ENCODE measurements around the gene PTPRD. TPM values are rescaled to one million over a fixed set of nuclear protein-coding genes. Genes with fewer than 3 reads are reported as not detected.

PTPRD gene
- total RNA-seq, 1 donor: 0.52 TPM

DNA sequence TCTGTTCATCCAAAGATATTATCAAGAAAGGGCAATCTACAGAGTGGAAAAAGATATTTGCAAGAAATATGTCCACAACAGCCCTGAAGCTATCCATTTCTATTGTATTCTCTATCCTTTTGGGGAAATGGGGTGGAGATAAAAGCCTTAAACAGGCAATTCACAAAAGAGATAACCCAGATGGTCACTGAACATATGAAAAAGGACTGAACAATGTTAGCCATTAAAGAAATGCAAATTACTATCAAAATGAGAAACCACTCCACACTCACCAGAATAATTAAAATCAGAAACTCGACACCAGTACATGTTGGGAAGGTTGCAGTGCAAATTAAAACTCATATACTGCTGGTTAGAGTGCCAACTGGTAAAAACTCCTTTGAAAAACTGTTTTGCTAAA lies 1858.1 kb downstream of the PTPRD start:
- Histone ChIP-seq H3K9me3 (ENCODE audit: low read depth, low read length) (no peaks in the 10 kb centered on the region), H3K27me3 (ENCODE audit: insufficient read depth, low read length) (no peaks in the 10 kb centered on the region), H3K4me3 (ENCODE audit: low read length) (no peak overlapping the region), H3K4me1 (ENCODE audit: insufficient read depth, low read length) (no peaks in the 10 kb centered on the region)

DNA sequence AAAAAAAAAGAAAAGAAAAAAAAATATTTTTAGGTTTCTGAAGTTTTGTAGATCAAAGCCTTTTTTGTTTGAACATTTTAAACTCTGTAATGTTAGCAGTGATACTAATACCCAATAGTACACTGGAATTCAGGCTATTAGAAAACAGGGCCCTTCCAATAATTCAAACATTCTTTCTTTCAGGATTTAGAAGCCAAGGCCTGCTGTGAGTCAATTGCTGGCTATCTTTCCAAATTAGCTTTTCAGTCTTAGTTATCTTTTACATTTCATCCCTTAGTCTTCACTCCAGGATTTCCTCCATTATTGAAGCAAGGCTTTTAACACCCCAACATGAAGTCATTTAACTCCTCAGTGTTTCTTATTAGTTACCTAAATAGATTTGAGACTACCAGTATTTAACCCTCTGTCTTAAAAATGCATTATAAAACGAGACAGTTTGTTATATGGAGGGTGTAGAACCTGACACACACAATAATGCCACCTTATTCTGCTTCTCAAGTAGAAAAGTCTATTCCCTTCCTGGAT lies 1861.3 kb downstream of the PTPRD start:
- Histone ChIP-seq H3K9me3 (ENCODE audit: low read depth, low read length) (no peaks in the 10 kb centered on the region), H3K4me1 (ENCODE audit: insufficient read depth, low read length) (no peaks in the 10 kb centered on the region), H3K27me3 (ENCODE audit: insufficient read depth, low read length) (no peaks in the 10 kb centered on the region), H3K4me3 (ENCODE audit: low read length) (no peak overlapping the region)

DNA sequence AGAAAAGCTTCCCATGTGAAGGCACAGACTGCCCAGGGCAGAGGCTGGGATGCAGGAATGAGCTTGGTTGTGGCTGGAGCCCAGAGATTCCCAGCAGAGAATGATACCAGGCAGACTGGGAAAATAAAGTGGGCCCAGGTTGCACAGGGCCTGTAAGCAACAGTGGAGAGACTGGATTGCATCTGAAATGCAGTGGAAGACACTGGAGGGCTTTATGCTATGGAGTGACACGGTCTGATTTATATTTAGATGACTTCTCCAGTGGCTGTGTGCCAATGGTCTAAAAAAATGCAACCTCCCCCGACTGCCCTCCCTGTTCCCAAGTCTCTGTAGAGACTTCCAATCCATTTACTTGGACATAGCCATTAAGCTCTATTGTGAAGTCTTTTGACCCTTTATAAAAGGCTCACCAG lies 1862.2 kb downstream of the PTPRD start:
- no peaks in the 10 kb centered on the region for H3K9me3 ChIP-seq (ENCODE audit: low read depth, low read length)
- H3K4me1 ChIP-seq (ENCODE audit: insufficient read depth, low read length): no peaks in the 10 kb centered on the region
- H3K4me3 ChIP-seq (ENCODE audit: low read length): no peak overlapping the region
- H3K27me3 ChIP-seq (ENCODE audit: insufficient read depth, low read length): no peaks in the 10 kb centered on the region

DNA sequence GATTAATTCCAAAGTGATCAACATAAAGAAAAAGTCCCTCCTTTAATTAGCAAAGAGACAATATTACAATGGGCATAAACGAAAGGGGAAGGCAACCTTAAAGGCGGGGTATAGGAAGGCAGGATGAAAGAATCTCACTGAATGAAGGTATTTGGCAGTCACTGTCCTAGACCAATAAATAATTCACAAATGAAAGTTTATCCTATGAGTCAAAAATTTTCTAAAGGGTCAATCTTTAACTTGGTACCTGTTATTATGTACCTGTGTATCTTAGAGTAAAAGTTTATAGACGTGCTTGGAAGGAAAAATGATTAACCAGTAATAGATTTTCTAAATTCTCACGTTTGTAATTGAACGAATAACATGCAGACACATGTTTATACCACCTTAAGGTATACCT lies 1867.5 kb downstream of the PTPRD start:
- H3K4me3 ChIP-seq (ENCODE audit: low read length): no peak overlapping the region
- no peaks in the 10 kb centered on the region for H3K9me3 ChIP-seq (ENCODE audit: low read depth, low read length)
- H3K27me3 ChIP-seq (ENCODE audit: insufficient read depth, low read length): no peaks in the 10 kb centered on the region
- no peaks in the 10 kb centered on the region for H3K4me1 ChIP-seq (ENCODE audit: insufficient read depth, low read length)

DNA sequence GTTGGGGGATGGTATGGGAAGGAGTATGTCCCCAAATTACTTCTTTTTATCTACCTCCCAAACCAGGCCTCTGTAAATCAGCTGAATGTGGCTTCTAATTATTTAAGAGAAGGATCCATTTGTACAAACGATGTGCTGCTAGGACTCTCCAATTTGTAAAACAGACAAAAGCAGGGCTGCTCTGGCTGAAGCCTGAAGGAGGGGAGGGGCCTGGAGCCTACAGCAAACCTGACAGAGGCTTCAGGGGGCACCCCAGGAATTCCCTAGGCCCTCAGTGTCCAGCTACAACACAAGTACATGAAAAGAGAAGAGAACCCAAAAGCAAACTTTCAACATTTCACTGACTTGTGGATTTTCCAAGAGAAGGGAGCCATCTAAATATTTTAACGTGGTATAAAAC lies 1873.9 kb downstream of the PTPRD start:
- H3K4me1 ChIP-seq (ENCODE audit: insufficient read depth, low read length): no peaks in the 10 kb centered on the region
- no peaks in the 10 kb centered on the region for H3K9me3 ChIP-seq (ENCODE audit: low read depth, low read length)
- no peak overlapping the region for H3K4me3 ChIP-seq (ENCODE audit: low read length)
- H3K27me3 ChIP-seq (ENCODE audit: insufficient read depth, low read length): no peaks in the 10 kb centered on the region

DNA sequence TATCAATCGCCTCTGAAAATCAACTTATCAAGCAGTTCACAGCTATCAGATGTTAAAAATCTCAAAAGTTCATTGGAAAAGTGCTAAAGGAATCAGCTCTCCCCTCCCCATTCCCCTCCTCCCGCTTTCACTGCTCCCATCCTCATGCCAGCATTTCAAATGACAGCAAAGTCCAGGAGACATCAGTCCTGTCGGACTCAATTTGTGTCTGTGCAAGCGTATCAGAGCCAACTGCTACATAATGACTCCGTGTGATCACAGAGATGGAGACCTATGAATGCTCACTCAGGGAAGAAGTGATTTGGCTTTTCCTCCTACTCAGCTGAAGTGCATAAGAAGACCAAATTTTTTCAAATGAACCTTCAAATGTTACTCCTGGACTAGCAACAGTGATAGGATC lies 1876.0 kb downstream of the PTPRD start:
- H3K4me1 ChIP-seq (ENCODE audit: insufficient read depth, low read length): no peaks in the 10 kb centered on the region
- no peak overlapping the region for H3K4me3 ChIP-seq (ENCODE audit: low read length)
- no peaks in the 10 kb centered on the region for H3K27me3 ChIP-seq (ENCODE audit: insufficient read depth, low read length)
- no peaks in the 10 kb centered on the region for H3K9me3 ChIP-seq (ENCODE audit: low read depth, low read length)

DNA sequence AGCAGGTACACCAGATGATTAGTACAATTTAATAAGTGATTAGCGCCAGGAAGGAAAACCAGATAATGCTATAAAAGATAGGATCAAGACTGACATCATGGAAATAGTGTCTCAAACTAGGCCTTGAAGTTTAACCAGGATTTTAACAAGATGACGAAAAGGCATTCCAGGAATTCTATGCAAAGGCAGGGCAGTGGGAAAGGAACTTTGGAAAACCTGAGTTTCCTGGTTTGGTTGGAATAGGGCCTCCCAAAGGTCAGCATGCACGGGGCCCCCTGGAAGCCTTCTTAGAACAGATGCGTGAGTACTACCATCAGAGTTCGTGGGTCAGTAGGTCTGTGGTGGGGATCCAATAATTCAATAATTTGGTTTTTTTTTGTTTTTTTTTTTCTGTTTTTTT lies 1878.0 kb downstream of the PTPRD start:
- Histone ChIP-seq H3K4me3 (ENCODE audit: low read length) (no peak overlapping the region), H3K9me3 (ENCODE audit: low read depth, low read length) (no peaks in the 10 kb centered on the region), H3K27me3 (ENCODE audit: insufficient read depth, low read length) (no peaks in the 10 kb centered on the region), H3K4me1 (ENCODE audit: insufficient read depth, low read length) (no peaks in the 10 kb centered on the region)

DNA sequence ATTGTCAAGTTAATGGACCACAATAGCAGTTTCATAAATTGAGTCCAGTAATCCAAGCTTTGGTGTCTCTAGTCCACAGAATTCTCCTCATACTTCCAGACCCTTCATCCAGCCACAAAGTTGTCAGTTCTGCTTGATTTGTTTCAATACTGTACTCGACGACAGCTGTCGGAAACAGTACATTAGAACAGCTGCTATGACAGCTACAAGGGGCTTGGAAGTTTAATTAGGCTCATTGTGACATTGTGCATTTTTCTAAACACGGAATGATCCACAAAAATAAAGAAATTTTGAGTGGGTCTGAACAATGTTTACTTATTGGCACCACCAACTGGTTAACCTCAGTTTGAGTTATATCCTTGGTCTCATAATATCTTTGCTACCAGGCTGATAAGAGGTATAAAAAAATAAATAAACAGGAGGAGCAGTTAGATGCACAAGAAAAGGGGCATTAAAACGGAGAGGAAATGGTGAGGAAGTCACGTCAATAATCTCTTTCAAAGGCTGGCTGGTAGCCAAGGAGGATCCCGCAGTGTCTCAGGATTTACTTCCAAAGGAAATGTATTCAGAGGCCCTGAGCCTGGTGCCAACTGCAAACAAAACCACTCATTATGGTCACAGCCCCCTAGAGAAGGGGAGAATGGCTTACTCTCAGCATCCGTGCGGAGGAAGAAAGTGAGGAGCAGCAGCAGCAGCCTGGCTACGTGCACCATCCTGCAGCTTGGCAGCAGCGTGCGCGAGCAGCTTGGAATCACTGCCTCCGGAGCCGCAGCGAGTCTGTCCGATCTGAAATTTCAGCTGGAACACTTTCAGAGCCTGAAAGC lies 1879.5 kb downstream of the PTPRD start:
- no peaks in the 10 kb centered on the region for H3K9me3 ChIP-seq (ENCODE audit: low read depth, low read length)
- H3K4me1 ChIP-seq (ENCODE audit: insufficient read depth, low read length): no peaks in the 10 kb centered on the region
- no peak overlapping the region for H3K4me3 ChIP-seq (ENCODE audit: low read length)
- no peaks in the 10 kb centered on the region for H3K27me3 ChIP-seq (ENCODE audit: insufficient read depth, low read length)

DNA sequence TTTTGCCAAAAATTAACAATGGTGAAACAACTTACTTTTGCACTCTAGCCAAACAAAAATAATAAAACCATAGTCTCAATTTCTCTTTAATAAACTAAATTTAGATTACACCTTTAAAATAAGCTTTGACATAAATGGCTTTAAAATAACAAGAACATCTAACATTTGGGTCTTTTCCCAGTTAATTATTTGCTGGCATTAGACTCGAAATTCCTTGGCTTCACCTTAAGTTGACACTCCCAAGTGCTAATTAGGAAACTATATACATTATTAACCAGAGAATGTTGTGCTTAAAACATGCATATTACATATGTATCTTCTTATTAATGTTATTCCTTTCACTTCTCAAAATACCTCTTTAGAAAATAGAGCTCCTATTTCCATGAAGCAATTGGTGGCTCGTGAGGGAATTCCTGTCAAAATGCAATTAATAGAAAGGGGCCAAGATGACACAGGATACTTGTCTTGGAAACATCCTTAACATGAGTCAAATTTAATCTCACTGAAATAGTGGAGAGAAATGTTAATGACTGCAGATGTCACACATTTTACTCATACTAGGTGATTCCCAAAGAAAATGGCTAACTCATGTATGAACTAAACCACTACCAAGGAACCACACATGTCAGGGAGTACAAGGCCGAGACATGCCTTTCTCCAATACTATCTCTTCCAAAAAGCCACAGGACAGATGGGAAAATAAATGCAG lies 1880.3 kb downstream of the PTPRD start:
- Histone ChIP-seq H3K4me3 (ENCODE audit: low read length) (no peak overlapping the region), H3K27me3 (ENCODE audit: insufficient read depth, low read length) (no peaks in the 10 kb centered on the region), H3K9me3 (ENCODE audit: low read depth, low read length) (no peaks in the 10 kb centered on the region), H3K4me1 (ENCODE audit: insufficient read depth, low read length) (no peaks in the 10 kb centered on the region)

DNA sequence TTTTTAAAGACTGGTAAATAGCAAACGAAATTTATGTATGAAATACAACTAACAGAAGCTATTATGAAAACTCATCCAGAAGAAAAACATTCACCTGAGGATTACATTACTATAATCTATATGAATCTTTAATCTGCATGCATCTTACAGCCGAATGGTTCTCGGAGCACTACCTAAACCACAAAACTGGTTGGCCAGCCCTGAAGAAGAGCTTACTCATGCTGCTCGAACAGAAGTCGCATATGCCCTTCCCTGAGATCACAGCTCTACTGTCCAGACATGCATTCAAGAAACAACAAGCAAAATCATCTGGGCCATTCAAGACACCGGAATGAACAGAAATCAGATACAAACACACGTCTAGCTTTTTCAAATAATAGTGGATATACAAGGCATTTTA lies 1882.2 kb downstream of the PTPRD start:
- Histone ChIP-seq H3K9me3 (ENCODE audit: low read depth, low read length) (no peaks in the 10 kb centered on the region), H3K27me3 (ENCODE audit: insufficient read depth, low read length) (no peaks in the 10 kb centered on the region), H3K4me3 (ENCODE audit: low read length) (no peak overlapping the region), H3K4me1 (ENCODE audit: insufficient read depth, low read length) (no peaks in the 10 kb centered on the region)

DNA sequence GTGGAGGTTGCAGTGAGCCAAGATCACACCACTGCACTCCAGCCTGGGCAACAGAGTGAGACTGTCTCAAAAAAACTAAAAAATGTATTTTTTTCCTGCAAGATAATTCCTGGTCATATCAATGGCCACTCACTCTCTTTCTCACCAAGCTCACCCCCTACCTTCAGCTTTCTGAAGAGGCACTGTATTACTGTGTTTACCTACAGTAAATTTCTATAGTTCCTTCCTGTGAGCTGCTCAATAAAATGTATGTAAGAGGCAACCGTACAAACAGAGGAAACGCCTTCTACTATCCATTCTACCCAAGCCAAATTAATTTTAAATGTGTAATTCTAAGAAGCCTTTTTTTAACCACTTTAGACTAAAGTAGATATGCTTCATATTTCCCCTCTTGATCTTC lies 1883.9 kb downstream of the PTPRD start:
- Histone ChIP-seq H3K27me3 (ENCODE audit: insufficient read depth, low read length) (no peaks in the 10 kb centered on the region), H3K4me1 (ENCODE audit: insufficient read depth, low read length) (no peaks in the 10 kb centered on the region), H3K9me3 (ENCODE audit: low read depth, low read length) (no peaks in the 10 kb centered on the region), H3K4me3 (ENCODE audit: low read length) (no peak overlapping the region)

DNA sequence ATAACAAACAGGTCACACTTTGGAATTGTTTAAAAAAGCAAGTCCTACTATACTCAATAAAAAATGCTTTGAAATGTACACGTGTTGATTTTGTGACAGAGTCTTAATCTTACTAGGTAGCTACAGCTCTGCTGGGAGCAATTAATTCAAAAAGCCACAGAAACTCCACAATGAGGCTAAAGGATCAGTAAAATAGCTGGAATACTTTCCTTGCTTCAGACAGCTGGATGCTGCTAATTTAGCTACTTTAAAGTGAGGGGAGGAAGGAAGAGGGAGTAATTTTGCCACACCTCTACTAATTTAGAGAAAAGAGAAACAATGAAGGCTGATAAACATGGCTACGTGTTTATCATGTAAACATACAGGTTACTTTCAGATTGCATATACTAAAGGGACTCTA lies 1885.6 kb downstream of the PTPRD start:
- Histone ChIP-seq H3K4me3 (ENCODE audit: low read length) (no peak overlapping the region), H3K4me1 (ENCODE audit: insufficient read depth, low read length) (no peaks in the 10 kb centered on the region), H3K27me3 (ENCODE audit: insufficient read depth, low read length) (no peaks in the 10 kb centered on the region), H3K9me3 (ENCODE audit: low read depth, low read length) (no peaks in the 10 kb centered on the region)

DNA sequence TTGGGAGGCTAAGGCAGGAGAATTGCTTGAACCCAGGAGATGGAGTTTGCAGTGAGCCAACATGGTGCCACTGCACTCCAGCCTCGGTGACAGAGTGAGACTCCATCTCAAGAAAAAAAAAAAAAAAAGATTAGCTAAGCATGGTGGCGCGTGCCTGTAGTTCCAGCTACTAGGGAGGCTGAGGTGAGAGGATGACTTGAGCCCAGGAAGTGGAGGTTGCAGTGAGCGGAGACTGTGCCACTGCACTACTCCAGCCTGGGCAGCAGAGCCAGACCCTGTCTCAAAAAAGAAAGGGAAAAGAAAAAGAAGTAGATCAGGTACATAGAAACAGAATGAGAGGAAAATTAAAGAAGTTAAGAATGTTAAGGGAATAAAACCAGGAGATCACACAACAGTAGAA lies 1886.1 kb downstream of the PTPRD start:
- no peak overlapping the region for H3K4me3 ChIP-seq (ENCODE audit: low read length)
- no peaks in the 10 kb centered on the region for H3K9me3 ChIP-seq (ENCODE audit: low read depth, low read length)
- no peaks in the 10 kb centered on the region for H3K27me3 ChIP-seq (ENCODE audit: insufficient read depth, low read length)
- no peaks in the 10 kb centered on the region for H3K4me1 ChIP-seq (ENCODE audit: insufficient read depth, low read length)

DNA sequence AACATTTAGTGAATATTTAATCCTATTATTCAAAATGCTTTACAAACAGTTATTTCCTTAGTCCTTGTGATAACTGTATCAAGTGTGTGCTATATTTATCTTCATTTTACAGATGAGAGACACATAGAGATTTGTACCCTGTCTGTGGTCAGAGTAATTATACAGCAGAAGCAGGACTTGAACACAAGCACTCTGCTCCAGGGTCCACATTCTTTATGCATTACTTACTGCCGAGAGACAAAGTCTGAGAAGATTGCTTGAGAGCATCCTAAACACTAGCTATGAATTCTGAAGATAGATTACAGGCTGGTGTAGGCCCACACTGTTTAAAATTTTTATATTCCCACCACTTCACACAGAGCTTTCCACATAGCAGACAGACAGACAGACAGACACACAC lies 1887.2 kb downstream of the PTPRD start:
- no peaks in the 10 kb centered on the region for H3K27me3 ChIP-seq (ENCODE audit: insufficient read depth, low read length)
- no peak overlapping the region for H3K4me3 ChIP-seq (ENCODE audit: low read length)
- H3K9me3 ChIP-seq (ENCODE audit: low read depth, low read length): no peaks in the 10 kb centered on the region
- no peaks in the 10 kb centered on the region for H3K4me1 ChIP-seq (ENCODE audit: insufficient read depth, low read length)

DNA sequence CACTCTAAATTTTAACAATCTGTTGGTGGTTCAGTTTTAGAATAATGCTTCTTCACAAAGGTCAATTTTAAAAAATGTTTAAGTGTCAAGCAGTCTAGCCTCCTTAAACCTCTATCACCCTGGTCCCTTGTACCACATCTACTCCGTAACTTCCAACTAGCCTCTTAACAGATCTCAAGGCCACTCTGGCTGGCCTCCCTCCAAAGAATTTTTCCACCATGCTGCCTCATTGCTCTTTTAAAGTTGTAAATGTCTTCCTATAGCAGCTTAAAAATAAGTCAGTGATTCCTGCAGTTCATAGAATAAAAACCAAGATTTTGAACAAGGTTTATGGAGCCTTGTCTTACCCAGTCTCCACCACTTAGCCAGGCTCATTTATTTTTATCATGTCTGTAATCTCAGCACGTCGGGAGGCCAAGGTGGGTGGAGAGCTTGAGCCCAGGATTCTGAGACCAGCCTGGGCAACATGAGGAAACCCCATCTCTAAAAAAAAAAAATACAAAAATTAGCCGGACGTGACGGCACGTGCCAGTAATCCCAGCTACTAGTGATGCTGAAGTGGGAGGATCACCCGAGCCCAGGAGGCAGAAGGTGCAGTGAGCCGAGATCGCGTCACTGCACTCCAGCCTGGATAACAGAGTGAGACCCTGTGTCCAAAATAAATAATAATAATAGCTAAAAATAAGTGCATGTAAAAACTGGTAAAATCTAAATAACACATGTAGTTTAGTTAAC lies 1888.4 kb downstream of the PTPRD start:
- H3K9me3 ChIP-seq (ENCODE audit: low read depth, low read length): no peaks in the 10 kb centered on the region
- H3K4me3 ChIP-seq (ENCODE audit: low read length): no peak overlapping the region
- H3K27me3 ChIP-seq (ENCODE audit: insufficient read depth, low read length): no peaks in the 10 kb centered on the region
- H3K4me1 ChIP-seq (ENCODE audit: insufficient read depth, low read length): no peaks in the 10 kb centered on the region
